Erythroblast (primary cell): ENCODE measurements around the gene USP26.

Source experiments
- GATA1 ChIP-seq: IDR thresholded peaks from 2 replicates; pipeline ENCODE4 v1.6.1; 2011; ENCODE audit warnings: low read depth, mild to moderate bottlenecking, control low read depth, low read length, moderate library complexity
- POLR2A ChIP-seq: IDR thresholded peaks from 2 replicates; pipeline ENCODE4 v1.6.1; 2011; ENCODE audit warnings: mild to moderate bottlenecking, low read length

DNA sequence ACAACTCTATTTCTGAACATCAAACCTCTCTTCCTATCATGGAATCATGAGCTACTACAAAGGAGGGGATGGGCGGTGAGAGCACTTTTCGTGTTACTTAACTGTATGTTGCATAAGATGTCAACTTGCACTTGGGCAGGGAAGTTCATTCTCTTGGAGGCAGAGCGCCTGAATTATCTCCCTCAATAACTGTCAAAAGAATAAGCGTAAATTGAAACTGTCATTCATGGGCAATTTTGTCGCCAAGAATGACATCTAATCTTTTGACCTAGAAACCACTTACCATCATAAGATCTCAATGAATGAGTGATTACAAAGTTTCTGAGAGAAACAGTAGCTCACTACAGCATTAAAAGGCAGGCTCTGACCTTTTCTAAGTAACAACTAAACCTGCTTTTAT, 23.5 kb upstream of the USP26 start:
- TF ChIP-seq POLR2A (no peak), GATA1 (no peak)
